Gastroesophageal sphincter (tissue), 4 donors: Measurements from ENCODE around the gene PIP4K2A. TPM values are rescaled to one million over a fixed set of nuclear protein-coding genes. Genes with fewer than 3 reads are reported as not detected.

Experiments
- ATAC-seq: fragments of 150-250 bp; one replicate; pipeline ENCODE4 v1.9.1; 2016; ENCODE audit warnings: mild to moderate bottlenecking, moderate library complexity
- H3K27ac ChIP-seq, 4 donors: fragments of 200-600 bp; sonication (generic) in 3 of 4; 1 replicate in 3 of 4; 2 replicates in 1 of 4; pipeline ENCODE4 v1.5.1; 2016 to 2019
- H3K27me3 ChIP-seq: fragments of 200-600 bp; sonication (generic); one replicate; pipeline ENCODE4 v1.5.1; 2019
- H3K36me3 ChIP-seq, 2 donors: fragments of 200-600 bp; sonication (generic); one replicate each; pipeline ENCODE4 v1.5.1; 2019; ENCODE audit warnings: control low read depth in 1 of 2
- H3K4me1 ChIP-seq, 3 donors: fragments of 200-600 bp; sonication (generic); 1 replicate in 2 of 3; 2 replicates in 1 of 3; pipeline ENCODE4 v1.5.1; 2016 to 2019; ENCODE audit warnings: control low read depth in 2 of 3
- H3K4me3 ChIP-seq, 2 donors: fragments of 200-600 bp; sonication (generic); one replicate each; pipeline ENCODE4 v1.5.1; 2019; ENCODE audit warnings: mild to moderate bottlenecking in 1 of 2, moderate library complexity in 1 of 2
- H3K9me3 ChIP-seq, 3 donors: fragments of 200-600 bp; sonication (generic); one replicate each; pipeline ENCODE4 v1.5.1; 2017 to 2019; ENCODE audit warnings: control low read depth in 2 of 3
- CTCF ChIP-seq, 4 experiments: fragments of 200-600 bp in 2 of 4; fragments of 450-650 bp in 2 of 4; sonication (generic) in 1 of 4; IDR thresholded peaks; one replicate each; pipeline ENCODE4 v1.5.1; 2017 to 2019; ENCODE audit warnings: antibody characterized with exemption in 4 of 4, mild to moderate bottlenecking in 2 of 4, moderate library complexity in 2 of 4
- EP300 ChIP-seq: sonication (generic); formaldehyde crosslinking; IDR thresholded peaks from one replicate; pipeline ENCODE4 v1.6.1; 2017; ENCODE audit warnings: antibody characterized with exemption, mild to moderate bottlenecking
- POLR2A ChIP-seq, 2 donors: fragments of 450-650 bp; IDR thresholded peaks; one replicate each; pipeline ENCODE4 v1.6.1; 2017; ENCODE audit warnings: antibody characterized with exemption in 2 of 2, mild to moderate bottlenecking in 2 of 2, moderate library complexity in 1 of 2
- POLR2AphosphoS5 ChIP-seq: sonication (generic); formaldehyde crosslinking; IDR thresholded peaks from one replicate; pipeline ENCODE4 v1.6.1; 2017; ENCODE audit warnings: antibody characterized with exemption
- WGBS, 2 donors: methylation state at CpG; one replicate each; pipeline ENCODE4 v1.1.5; 2018; ENCODE audit warnings: low coverage in 1 of 2; 5-methylcytosine and 5-hydroxymethylcytosine counted together
- total RNA-seq, 4 donors: library from RNA; depleted of rRNA; stranded (reverse); fragments of >200 nt; gene quantifications; one replicate each; pipeline ENCODE4 v1.1.0, GENCODE V29; 2016

Gene PIP4K2A
- total RNA-seq, 4 donors from 2014 or later, result 30.4 to 57.2 (median 51.3) TPM

GRCh38 chr10:22579826-22580225 is 134.6 kb downstream of the PIP4K2A start:
- Histone ChIP-seq H3K9me3 (no peaks in the 10 kb centered on the region), H3K4me3 (no peak overlapping the region), H3K27me3 (no peaks in the 10 kb centered on the region), H3K27ac (no peak overlapping the region), H3K36me3 (peaks cover 0 to 79% of the 10 kb centered on the region in 2 donors), H3K4me1 (no peaks in the 10 kb centered on the region)
- 81 to 91% methylated on average over 6 to 7 of the region's 7 CpGs for WGBS, 2 donors
- no peak for ATAC-seq
- no peak for TF ChIP-seq POLR2AphosphoS5
- no peak for TF ChIP-seq CTCF (IDR thresholded peaks at IDR 0.05)
- TF ChIP-seq POLR2A (IDR thresholded peaks at IDR 0.05), result no peak

- ATAC-seq, result no peak
- Histone ChIP-seq H3K27me3 (no peaks in the 10 kb centered on the region), H3K4me1 (no peaks in the 10 kb centered on the region), H3K4me3 (no peak overlapping the region), H3K9me3 (no peaks in the 10 kb centered on the region), H3K36me3 (peaks cover 0 to 64% of the 10 kb centered on the region in 2 donors), H3K27ac (no peak overlapping the region)
- TF ChIP-seq POLR2AphosphoS5 (no peak), CTCF (IDR thresholded peaks at IDR 0.05) (peak in 2 of 4 experiments; percentile 28 to 49), POLR2A (IDR thresholded peaks at IDR 0.05) (no peak), EP300 (no peak)
- WGBS, 2 donors, result 67 to 83% methylated on average over 1 to 6 of the region's 7 CpGs
These were observed 140.4 kb downstream of the PIP4K2A start for GRCh38 chr10:22573820-22574569.

- no peaks in the 10 kb centered on the region for H3K9me3 ChIP-seq
- TF ChIP-seq EP300 (no peak), CTCF (IDR thresholded peaks at IDR 0.05) (no peak), POLR2A (IDR thresholded peaks at IDR 0.05) (no peak), POLR2AphosphoS5 (no peak)
- H3K4me1 ChIP-seq, result no peaks in the 10 kb centered on the region
- WGBS, 2 donors, result 66 to 74% methylated on average over 6 of the region's 6 CpGs
- no peak for ATAC-seq
- peaks cover 0 to 63% of the 10 kb centered on the region in 2 donors for H3K36me3 ChIP-seq
- H3K27ac ChIP-seq, result no peak overlapping the region
- H3K27me3 ChIP-seq, result no peaks in the 10 kb centered on the region
- H3K4me3 ChIP-seq, result no peak overlapping the region
These were observed 143.5 kb downstream of the PIP4K2A start for GRCh38 chr10:22570733-22571430.

- 75% methylated on average over 3 to 4 of the region's 4 CpGs for WGBS, 2 donors
- no peak overlapping the region for H3K27ac ChIP-seq
- H3K9me3 ChIP-seq, result no peaks in the 10 kb centered on the region
- H3K4me3 ChIP-seq, result no peak overlapping the region
- H3K4me1 ChIP-seq, result no peaks in the 10 kb centered on the region
- no peak for TF ChIP-seq POLR2AphosphoS5
- TF ChIP-seq EP300, result no peak
- TF ChIP-seq CTCF (IDR thresholded peaks at IDR 0.05), result no peak
- no peak for TF ChIP-seq POLR2A (IDR thresholded peaks at IDR 0.05)
- no peak for ATAC-seq
- no peaks in the 10 kb centered on the region for H3K27me3 ChIP-seq
- H3K36me3 ChIP-seq, result peaks cover 0 to 60% of the 10 kb centered on the region in 2 donors
These were observed 144.1 kb downstream of the PIP4K2A start for GRCh38 chr10:22570234-22570633.
